NB4 (cell line): ENCODE data around the gene RNF11.

Experiments used
- POLR2A ChIP-seq: IDR thresholded peaks from 2 replicates; pipeline ENCODE4 v1.6.1; 2011; ENCODE audit warnings: mild to moderate bottlenecking; ENCODE audit not compliant: insufficient read length; ENCODE audit errors: extremely low read depth
- TF ChIP-seq, protein P1 (sequence below): IDR thresholded peaks from one replicate; pipeline ENCODE4 v1.5.1; 2012; ENCODE audit warnings: low read depth, low read length

DNA sequence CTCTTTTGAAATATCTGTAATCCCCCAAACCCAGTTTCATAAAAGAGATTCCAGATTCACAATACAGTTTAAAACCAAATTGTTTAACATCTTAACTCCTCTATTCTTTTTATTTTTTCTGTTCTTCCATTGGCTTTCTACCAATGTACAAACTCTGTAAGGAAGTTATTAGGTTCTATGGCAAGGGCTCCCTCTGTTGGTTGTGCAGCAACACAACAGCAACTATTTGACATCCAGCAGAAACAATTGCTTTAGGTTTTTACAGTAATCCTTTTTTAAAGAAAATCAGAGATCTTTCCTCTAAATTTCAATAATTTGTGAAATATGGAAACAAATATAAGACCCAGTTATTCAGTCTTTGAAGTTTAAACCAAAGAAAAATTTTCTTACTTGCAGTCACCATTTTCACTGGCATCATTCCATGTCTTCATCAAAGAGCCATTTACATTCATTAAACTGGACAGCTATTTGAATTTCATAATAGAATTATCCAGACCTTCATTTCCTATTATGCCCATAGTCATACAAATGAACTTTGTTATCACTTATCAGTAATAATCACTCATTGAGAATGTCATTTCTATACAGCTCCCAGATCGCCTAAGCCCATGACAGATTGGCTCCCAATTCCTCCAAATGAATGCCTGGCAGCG is 46.5 kb upstream of the RNF11 start:
- no peak for TF ChIP-seq POLR2A
- TF ChIP-seq, protein P1, sequence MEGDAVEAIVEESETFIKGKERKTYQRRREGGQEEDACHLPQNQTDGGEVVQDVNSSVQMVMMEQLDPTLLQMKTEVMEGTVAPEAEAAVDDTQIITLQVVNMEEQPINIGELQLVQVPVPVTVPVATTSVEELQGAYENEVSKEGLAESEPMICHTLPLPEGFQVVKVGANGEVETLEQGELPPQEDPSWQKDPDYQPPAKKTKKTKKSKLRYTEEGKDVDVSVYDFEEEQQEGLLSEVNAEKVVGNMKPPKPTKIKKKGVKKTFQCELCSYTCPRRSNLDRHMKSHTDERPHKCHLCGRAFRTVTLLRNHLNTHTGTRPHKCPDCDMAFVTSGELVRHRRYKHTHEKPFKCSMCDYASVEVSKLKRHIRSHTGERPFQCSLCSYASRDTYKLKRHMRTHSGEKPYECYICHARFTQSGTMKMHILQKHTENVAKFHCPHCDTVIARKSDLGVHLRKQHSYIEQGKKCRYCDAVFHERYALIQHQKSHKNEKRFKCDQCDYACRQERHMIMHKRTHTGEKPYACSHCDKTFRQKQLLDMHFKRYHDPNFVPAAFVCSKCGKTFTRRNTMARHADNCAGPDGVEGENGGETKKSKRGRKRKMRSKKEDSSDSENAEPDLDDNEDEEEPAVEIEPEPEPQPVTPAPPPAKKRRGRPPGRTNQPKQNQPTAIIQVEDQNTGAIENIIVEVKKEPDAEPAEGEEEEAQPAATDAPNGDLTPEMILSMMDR = peak; percentile 85
